ENCODE results near the gene TM7SF2.

DNA sequence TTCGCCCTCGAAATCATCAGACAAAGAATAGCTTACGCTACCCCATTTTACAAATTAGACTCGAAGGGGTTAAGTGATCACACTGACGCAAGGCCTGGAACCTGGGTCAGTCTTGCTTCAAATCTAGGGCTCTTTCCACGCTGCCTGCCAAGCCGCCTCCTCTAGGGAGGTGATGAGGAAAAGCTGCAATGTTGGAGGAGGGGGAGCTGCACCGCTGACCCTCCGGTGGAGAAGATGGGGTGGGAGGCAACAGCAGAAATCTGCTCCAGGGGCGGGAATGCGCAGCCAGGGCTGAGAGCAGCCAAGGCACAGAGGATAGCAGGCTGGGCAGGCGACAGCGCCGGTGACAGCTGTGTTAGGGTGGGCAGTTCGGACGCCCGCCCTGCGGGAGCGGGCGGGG, 22.1 kb downstream of the TM7SF2 start:
- TF ChIP-seq, protein P1, sequence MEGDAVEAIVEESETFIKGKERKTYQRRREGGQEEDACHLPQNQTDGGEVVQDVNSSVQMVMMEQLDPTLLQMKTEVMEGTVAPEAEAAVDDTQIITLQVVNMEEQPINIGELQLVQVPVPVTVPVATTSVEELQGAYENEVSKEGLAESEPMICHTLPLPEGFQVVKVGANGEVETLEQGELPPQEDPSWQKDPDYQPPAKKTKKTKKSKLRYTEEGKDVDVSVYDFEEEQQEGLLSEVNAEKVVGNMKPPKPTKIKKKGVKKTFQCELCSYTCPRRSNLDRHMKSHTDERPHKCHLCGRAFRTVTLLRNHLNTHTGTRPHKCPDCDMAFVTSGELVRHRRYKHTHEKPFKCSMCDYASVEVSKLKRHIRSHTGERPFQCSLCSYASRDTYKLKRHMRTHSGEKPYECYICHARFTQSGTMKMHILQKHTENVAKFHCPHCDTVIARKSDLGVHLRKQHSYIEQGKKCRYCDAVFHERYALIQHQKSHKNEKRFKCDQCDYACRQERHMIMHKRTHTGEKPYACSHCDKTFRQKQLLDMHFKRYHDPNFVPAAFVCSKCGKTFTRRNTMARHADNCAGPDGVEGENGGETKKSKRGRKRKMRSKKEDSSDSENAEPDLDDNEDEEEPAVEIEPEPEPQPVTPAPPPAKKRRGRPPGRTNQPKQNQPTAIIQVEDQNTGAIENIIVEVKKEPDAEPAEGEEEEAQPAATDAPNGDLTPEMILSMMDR (IDR thresholded peaks at IDR 0.05), result no peak
- no peak for TF ChIP-seq POLR2AphosphoS5 (IDR thresholded peaks at IDR 0.05)
